Measurements from ENCODE around the gene HLA-DQA1.

DNA sequence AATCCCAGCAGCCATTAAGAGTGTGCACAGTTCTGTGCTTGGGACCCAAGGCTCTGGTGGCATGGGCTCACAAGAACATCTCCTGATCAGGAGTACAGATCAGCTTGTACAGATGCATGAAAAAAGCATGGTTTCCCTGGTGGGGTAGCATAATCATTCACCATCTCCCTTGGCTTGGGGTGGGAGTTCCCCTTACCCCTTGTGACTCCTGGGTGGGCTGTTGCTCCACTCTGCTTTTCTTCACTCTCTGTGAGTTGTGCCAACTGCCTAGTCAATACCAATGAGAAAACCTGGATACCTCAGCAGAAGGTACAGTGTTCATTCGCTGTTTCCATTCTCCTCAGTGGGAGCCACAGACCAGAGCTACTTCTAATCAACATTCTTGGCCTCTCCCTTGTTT, 42.8 kb downstream of the HLA-DQA1 start:
- TF ChIP-seq CTCF (IDR thresholded peaks at IDR 0.05) (no peak), POLR2A (IDR thresholded peaks at IDR 0.05) (no peak)
